Urothelium cell line (cell line): ENCODE measurements around the gene FCRL4.

Experiments used
- DNase-seq: peaks from one replicate; pipeline ENCODE4 v3.0.0; 2011; ENCODE audit warnings: low spot score, mixed read lengths
- FAIRE-seq: peaks from 2 replicates; lab custom pipeline; 2011; peaks lifted over from hg19 to GRCh38; lab: Jason Lieb, UNC

The FCRL4 gene

GRCh38 chr1:157597959-157598667, at the start of gene FCRL4:
FCRL4 (minus strand) TSS chr1:157598085; CDS start chr1:157597944, 141 bp downstream.
- no peak for FAIRE-seq
- peak; percentile 21 for DNase-seq

DNA sequence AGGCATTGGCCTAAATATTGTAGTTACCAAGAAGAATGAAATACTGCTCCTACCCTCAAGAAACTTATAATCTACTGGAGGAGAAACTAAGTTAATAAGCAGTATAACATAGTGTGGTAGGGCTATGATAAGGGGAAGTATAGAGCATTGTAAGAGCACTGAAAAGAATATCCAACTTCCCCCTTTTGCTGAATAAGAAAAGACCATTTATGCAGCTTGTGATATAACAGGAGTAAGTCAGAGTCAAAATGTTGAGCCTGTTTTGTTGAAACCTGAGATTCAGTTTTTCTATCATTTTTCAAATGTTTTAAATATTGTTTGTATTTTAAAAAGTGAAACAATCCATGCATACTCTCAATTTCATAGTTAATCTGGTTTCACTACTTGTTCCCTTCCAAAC, 48.3 kb upstream of the FCRL4 start:
- FAIRE-seq (no peak), DNase-seq (no peak)

DNA sequence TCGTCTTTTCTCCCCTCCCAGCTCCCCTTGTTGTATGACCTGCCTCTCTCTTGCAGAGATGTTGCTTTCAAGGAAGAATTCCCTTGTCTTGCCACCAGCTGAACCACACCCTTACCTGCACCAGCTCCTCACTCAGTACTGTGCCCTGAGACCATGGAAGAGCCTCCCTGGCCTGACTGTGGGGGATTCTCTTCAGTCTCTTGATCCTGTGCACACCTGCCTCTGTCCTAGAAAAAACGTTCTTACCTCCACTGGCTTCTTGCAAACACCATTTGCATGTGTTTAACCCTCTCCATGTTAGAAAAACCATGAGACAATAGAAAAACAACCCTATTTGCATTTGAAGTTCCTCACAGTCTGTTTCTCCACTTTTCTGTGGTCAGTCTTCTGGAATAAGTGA, 43.3 kb upstream of the FCRL4 start:
- DNase-seq (no peak), FAIRE-seq (no peak)

GRCh38 chr1:157639800-157640199, 41.9 kb upstream of the FCRL4 start:
- FAIRE-seq: no peak
- no peak for DNase-seq

DNA sequence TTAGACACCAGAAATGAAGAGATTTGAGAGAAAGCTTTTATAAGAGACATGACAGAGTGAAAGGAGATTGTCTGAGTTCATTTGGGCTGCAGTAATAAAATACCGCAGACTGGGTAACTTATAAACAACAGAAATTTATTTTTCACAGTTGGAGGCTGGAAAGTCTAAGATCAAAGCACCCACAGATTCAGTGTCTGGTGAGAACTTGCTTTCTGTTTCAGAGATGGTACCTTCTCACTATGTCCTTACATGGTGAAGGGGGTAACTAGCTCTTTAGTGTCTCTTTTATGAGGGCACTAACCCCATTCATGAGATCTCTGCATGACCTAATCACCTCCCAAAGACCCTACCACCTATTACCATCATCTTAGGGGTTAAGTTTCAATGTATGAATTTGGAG, 30.9 kb upstream of the FCRL4 start:
- FAIRE-seq (no peak), DNase-seq (no peak)

DNA sequence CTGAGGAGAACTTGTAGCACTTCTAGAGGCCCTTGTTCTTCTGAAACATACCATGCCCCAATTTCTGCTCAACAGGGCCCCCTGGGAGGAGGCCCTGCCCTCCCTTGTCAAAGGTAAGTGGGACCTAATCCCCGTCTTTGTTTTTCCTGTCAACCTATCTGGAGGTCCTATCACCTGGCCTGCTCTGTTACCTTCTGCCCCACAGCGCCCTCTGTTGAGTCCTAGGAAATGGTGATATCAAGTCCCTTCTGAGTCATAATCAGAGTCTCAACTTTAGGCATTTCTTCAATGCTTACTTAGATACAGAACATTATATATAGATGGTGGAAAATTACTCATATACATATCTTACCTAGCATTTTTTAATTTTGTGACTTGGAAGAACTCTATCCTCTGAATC, 28.2 kb upstream of the FCRL4 start:
- no peak for FAIRE-seq
- DNase-seq: no peak

- no peak for FAIRE-seq
- no peak for DNase-seq
These were observed 26.6 kb upstream of the FCRL4 start for GRCh38 chr1:157624471-157624870.

DNA sequence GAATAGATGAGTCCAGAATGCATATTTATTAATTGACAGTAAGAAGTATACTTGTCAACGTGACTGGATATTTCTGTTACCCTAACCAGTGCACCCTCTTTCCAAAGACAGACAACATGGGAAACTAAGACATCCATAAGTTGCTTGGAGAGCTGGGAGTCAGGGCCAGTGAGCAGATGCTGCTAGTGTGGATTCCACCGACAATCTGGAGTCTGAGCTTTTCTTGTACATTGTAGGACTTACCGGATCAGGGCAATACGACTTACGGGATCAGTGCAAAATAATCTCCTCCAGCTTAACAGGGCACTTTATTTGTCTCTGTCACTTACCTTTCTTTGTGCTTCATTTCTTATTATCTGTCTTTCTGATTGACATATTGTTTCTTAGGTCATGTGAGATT, 24.6 kb upstream of the FCRL4 start:
- FAIRE-seq: no peak
- no peak for DNase-seq

GRCh38 chr1:157618190-157618589, 20.3 kb upstream of the FCRL4 start:
- FAIRE-seq: no peak
- no peak for DNase-seq

DNA sequence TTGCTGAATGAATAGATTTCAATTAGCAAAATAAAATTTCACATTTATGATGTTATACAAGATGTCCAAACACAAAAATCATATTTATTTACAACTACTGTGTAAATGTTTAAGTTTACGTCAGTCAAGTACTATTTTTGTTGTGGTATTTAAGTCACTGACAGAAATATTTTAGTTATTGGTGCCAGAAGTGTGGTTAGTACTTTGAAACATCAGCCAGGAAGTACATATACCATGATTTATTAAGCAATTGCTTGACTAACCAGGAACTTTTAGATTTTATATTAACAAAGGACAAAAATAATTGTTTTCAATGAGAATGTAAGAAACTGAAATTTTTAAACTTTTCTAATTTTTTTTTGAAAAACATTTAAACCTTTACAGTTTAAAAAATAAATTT, 2.4 kb upstream of the FCRL4 start:
- DNase-seq: no peak
- FAIRE-seq: no peak

DNA sequence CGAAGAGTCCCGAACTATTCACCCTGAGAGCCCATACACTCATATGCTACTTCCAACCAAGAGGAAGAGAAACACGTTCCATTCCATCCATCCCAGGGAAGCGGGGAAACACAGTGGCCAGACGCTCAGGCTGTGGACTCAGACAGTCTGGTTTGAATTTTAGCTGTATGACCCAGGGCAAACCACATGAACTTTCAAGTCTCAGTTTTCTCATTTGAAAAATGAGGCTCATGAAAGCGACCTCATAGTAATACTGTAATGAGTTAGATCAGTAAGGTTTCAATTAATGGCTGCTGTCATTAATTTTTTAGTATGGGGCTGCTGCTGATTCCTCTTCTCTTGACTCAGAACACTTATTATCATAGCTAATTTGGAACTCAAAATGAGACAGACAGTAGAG, 1.5 kb downstream of the FCRL4 start:
- no peak for DNase-seq
- no peak for FAIRE-seq

GRCh38 chr1:157595356-157595755, 2.5 kb downstream of the FCRL4 start:
- DNase-seq (no peak), FAIRE-seq (no peak)

- FAIRE-seq (no peak), DNase-seq (no peak)
These were observed 11.9 kb downstream of the FCRL4 start for GRCh38 chr1:157585984-157586383.

DNA sequence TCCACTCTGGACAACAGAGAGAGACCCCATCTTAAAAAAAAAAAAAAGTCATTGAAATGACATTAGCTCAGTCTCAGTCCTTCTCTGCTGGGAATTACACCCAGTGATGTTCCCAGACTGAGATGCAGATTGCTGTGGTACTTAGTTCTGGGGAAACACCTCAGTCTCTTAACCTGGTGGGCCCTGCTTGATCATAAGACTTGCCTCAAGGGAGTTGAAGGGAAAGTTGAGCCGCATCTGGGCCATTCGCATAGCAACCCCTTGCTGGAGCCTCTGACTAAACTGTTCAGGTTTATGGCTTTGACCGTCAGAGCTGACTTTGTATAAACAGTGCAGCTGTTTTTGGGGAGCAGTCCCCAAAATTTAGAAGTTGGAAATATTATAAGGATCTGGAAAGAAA, 13.4 kb downstream of the FCRL4 start:
- FAIRE-seq: no peak
- no peak for DNase-seq

DNA sequence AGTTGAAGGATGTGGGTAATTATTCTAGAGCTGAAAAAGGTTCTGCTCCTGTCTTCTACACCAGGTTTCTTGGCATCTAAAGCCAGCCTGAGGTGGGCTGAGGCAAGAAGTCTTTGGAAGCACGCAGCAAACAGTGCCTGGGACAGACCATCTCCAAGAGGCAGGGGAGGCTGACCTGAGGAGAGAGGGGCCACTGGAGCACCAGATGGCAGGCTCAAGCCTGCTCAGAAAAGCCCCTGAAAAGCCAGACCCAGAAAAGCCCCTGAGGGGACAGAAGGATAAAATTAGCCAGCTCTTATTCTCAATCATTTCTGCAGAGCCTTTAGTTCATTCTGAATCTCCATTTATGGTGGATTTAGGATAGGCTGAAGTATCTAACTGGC, 17.1 kb downstream of the FCRL4 start:
- DNase-seq (no peak), FAIRE-seq (no peak)

DNA sequence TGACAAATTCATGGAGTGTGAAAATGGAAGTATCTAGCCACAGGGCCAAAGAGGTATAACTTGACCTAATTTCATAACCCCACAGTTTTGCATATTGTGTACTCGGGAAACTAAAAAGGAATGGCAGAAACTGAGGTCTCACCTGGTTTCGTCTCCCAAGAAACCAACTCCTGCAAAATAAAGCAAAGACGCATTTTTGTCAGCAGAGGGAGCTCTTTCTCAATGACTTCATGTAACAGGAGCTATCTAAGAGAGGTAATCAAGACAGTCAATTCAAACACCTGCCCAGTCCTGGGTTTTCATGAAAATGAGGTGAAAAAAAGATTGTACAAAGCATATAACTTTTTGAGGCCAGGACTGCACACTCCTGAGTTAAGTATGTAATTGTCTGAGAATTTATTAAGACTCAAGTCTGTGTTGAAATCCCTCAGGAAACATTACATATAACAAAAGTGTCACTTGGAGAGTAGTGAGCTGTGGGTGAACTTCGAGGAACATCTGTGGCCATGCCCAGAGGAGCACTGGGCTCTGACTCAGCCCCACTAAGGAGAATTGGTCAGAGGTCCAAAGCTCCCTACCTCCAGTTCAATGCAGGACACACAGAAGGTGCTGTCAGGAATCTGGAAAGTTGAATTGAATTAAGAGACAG, 17.6 kb downstream of the FCRL4 start:
- FAIRE-seq (no peak), DNase-seq (peak; percentile 61)

GRCh38 chr1:157577420-157577819, 20.5 kb downstream of the FCRL4 start:
- FAIRE-seq (no peak), DNase-seq (no peak)

DNA sequence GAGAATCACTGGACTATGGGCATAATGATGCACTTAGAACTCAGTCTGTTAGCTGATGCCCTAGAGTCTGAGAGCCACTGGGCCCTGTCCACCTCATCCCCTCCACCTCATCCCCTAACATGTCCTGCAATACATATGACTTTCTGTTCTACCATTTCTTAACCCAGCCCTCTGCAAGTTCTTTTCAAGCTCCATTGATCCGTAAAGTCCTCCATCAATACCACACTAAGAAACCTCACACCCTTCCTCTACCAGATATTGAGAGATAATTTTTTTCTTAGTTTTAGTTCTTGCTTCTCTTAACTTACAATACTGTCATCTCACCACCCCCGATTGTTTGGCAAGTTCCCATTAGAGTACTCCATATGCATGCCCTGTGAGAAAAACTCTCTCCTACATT, 22.1 kb downstream of the FCRL4 start:
- DNase-seq: no peak
- FAIRE-seq: no peak

DNA sequence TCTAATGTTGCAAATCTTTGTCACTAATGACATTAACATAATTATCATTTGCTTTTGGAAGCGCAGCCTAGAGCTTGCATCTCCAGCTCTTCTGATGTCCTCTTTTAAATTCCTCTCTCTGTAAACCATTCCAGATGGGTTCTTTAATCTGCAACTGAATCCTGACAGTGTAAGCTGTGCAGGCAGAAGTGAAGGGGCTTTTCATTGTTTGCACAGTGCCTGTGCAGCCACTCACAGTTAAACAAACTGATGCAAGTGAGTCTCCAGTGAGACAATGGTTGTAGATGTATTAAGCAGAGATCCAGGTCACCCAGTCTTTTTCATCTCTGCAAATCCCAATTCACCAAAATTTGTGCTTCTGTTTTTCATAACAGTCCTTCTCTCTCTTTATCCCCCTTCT, 23.0 kb downstream of the FCRL4 start:
- DNase-seq (no peak), FAIRE-seq (no peak)

DNA sequence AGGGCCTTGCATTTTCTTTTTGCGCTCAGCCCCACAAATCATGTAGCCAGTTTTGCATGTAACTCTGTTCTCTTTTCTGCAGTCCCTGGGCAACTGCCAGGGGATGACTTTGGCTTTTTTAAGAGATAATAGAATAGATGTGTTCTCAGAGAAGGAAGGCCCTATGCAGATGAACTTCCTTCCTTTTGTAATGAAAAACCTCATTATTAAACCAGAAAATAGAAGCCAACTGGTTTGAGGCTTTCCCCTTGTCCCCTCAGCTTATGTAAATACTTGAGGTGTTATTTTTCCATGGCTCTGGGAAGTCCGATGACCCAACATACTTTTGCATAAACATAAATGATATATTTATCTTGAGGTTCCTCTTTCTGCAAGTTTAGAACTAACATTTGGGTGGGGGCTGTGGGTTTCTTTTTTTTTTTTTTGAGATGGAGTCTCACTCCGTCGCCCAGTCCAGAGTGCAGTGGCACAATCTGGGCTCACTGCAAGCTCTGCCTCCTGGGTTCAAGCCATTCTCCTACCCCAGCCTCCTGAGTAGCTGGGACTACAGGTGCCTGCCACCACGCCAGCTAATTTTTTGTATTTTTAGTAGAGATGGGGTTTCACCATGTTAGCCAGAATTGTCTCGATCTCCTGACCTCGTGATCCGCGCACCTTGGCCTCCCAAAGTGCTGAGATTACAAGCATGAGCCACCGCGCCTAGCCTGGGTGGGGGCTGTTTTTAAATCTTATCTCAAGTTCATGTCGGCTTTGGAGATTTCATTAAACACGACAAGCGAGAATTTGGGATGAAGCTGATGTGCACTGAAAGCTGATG, 31.2 kb downstream of the FCRL4 start:
- DNase-seq: no peak
- no peak for FAIRE-seq

DNA sequence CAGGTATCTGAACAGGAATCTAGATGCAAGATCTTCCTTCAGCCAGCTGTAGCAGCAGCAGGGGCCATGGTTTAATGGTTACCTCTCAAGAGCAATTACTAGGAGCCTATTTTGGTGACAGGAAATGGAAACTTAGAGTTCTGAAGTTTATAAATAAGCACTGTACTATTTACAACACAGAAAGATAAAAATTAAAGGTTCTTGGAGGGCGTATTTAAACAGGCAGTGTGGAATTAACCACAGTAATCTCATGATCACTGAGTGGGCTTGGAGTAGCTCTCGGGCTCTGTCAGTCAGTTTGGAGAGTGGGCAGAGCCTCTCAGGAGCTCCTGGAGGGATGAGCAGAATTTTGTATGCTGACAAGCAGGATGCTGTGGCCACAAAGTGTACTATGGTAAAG, 35.4 kb downstream of the FCRL4 start:
- no peak for FAIRE-seq
- DNase-seq: no peak

DNA sequence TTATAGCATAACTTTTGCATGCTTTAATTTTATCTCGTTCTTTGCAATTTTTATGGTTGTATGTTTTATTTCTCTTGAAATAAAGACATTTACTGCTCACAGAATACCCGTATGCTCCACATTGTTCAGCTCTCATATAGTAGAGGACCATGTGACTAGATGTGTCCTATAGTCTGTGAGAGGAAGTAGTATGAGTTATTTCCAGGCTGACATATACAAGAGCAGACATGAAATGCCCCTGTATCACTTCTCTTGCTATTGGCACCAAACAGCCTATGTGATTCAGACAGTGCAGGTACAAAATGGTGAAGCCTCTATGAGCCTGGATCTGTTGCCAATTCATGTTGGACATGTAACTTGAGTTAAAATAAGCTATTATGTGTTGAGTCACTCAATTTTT, 39.8 kb downstream of the FCRL4 start:
- no peak for FAIRE-seq
- no peak for DNase-seq
